HK-2 (cell line): Measurements from ENCODE around the gene LANCL2.

ENCODE experiments used
- DNase-seq: peaks from one replicate; pipeline ENCODE4 v3.0.0-alpha.2; 2018; ENCODE audit not compliant: unreplicated experiment

Gene LANCL2

DNA sequence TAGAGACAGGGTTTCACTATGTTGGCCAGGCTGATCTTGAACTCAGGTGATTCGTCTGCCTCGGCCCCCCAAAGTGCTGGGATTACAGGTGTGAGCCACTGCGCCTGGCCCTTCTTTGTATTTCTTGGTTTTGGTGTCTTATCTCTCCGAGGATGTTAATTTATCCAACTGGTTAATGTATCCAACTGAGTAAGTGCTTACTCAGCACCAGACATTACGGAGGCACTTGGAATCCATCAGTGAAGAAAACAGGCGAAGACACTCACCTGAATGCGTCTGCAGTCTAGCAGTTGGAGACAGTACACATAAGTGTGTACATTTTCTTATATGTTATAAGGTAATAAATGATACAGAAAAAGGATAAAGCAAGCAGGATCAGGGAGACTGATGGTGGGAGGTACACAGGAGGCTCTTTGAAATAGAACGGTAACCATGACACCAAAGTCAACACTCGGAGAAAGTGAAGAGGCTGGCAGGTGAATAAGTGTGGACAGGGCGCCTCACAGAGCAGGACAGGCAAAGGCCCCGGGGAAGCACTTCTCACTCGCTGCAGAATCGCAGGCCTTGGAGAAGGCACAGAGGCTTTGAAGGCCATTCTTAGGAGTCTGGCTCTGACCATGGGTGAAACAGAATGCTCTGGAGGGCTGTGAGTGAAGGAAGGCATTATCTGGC, 73.1 kb downstream of the LANCL2 start:
- DNase-seq: no peak

GRCh38 chr7:55438757-55439525, 73.8 kb downstream of the LANCL2 start:
- no peak for DNase-seq

- DNase-seq: no peak
Observed at GRCh38 chr7:55439627-55440026, 74.5 kb downstream of the LANCL2 start.

- no peak for DNase-seq
Observed at GRCh38 chr7:55440040-55440690, 75.0 kb downstream of the LANCL2 start.

DNA sequence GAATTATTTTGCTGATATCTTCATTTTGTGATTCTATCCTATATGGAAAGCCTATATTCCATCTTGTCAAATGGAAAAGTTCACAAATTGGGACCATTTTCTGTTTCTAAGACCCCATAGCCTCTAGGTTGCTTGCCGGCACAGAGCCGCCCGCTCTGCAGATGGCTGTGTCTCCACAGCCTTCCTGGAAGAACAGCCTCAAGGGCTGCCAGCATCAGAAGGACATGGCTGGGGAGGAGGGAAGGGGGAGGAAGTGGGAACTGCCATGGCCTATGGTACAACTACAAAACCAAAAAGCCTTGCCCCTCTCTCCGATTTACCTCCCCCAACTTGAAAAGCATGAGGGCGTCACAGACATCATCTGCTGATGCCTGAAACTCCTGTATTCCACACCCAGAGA, 75.9 kb downstream of the LANCL2 start:
- DNase-seq: no peak

DNA sequence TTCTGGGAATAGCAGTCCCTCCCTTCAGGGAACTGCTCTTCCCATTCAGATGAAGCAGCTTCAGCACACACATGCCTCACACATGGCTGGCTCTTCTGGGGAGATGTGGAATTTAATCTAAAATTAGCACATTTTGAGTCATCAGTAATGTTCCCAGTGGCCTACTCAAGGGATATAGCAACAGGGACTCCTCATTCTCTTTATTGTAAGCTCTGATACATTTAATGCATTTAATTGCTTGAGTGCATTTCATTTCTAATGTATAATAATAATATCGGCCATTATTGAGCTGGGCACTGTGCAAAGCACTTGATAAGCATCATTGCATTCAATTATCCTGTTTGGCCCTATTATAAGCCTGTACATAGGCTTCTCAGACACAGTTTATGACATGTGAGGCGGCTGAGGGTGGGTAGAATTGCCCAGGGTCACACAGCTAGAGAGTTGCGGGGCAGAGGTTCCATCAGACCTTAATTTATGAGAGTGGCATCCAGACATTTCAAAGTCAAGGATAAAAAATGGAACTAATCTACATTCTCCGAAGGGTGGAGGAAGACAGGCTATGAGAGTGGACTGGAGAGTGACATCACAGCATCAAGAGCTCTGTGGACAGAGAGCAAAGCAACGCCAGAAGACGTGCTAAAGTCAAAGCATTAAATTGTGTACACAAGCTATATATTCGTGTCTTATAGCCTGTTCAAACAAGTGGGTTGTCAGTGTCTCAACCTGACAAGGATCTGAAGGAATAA, 76.8 kb downstream of the LANCL2 start:
- DNase-seq: no peak

GRCh38 chr7:55444786-55445185, 79.6 kb downstream of the LANCL2 start:
- no peak for DNase-seq

DNA sequence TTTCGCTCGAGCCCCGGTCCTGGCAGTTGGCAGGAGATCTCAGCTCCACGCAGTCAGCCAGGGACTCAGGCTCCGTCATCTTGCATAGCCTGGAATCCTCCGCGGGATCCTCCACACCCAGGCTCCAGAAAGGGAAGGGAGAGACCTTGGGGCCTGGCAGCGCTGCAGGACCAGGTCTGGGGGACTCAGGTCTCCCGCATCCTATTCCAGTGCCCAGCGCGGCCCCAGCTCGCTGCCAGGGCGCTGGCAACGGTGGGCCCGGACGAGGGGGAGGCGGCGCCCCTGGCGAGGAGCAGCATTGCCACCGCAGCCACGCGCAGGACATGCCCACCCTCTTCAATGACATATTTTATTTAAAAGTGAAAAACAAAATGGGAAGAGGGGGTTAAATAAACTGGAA, 83.4 kb downstream of the LANCL2 start:
- DNase-seq: no peak

GRCh38 chr7:55449205-55449991, 84.3 kb downstream of the LANCL2 start:
- DNase-seq: no peak

GRCh38 chr7:55449992-55450535, 84.9 kb downstream of the LANCL2 start:
- no peak for DNase-seq

- DNase-seq: no peak
Observed at GRCh38 chr7:55452971-55453370, 87.8 kb downstream of the LANCL2 start.

- no peak for DNase-seq
Observed at GRCh38 chr7:55457801-55458200, 92.7 kb downstream of the LANCL2 start.

DNA sequence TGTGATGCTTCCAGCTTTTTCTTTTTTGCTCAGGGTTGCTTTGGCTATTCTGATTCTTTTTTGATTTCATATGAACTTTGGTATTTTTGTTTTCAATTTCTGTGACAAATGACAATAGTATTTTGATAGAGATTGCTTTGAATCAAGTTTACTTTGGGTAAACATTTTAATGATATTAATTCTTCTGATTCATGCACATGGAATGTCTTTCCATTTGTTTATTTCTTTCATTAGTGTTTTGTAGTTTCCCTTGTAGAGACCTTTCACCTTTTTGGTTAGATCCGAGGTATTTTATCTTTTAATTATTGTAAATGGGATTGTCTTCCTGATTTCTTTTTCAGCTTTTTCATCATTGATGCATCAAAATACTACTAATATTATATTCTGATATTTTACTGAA, 93.2 kb downstream of the LANCL2 start:
- DNase-seq: no peak

GRCh38 chr7:55463686-55464262, 98.6 kb downstream of the LANCL2 start:
- no peak for DNase-seq

DNA sequence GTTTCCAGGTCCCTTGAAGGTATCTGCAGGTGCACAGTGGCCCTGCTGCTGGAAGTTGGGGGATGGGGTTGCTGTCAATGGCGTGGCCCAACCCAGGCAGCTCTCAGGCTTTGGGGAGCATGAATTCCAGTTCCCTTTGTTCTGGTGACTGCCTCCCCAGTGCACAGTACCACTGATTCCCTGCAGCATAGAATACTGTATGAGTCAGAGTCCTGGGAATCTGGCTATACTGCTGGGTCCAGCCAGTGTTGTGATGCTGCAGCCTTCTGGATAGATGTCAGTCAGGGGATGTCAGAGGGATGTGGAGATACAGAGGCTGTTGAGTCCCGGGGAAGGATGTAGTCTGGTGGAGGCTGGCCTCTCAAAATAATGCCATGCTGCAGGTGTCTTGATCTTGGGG, 99.3 kb downstream of the LANCL2 start:
- DNase-seq: no peak

DNA sequence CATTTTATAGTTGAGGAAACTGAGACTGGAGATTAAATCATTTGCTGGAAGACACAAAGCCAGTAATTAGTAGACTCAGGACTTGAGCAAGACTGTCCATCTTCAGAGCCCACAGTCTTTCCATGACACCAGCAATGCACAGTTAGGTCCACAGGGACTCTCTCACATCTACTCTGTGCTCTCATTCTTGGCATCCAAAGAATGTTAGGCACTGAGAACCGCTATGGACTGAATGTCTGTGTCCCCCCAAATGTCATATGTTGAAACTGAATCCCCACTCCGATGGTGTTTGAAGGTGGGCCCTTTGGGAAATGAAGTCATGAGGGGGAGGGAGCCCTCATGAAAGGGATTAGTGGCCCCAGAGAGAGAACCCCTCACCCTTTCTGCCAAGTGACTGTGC, 100.6 kb downstream of the LANCL2 start:
- DNase-seq: no peak

- no peak for DNase-seq
Observed at GRCh38 chr7:55467047-55467593, 102.0 kb downstream of the LANCL2 start.

DNA sequence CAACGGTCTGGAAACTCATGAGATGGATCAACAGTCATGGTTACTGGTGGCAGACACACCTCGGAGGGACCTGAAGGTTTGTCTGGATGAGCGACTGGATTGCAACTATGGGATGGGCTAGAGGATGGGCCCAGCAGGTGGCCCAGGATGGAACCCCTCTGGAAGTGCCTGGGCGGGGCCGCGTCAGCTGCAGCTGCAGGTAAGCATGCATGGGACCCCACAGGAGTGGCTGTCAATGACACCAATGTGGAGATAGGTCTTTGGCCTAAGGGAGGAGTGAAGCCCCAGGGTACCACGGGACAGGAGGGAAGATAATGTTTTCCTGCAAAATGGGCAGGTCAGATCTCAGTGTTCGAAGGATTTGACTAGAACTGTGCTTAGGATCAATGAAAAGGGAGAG, 103.4 kb downstream of the LANCL2 start:
- DNase-seq: no peak

DNA sequence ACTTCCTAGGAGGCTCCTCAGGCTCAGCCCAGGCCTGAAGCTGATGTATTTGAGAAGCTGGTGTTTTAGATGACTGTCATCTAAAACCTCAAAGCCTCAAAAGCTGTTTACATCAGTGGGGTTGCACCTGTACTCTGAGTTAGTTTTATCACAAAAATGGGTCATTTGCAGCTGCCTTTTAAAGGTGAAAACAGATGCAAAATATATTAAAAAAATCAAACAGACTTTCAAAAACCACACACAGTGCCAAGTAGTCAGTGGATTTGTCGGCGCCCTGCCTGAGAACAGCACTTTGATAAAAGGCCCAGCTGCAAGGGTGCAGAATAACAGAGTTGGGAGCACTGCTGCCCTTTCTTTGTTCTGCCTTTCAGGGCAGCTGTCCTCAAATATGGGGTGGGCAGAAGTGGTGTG, 104.1 kb downstream of the LANCL2 start:
- DNase-seq: no peak

DNA sequence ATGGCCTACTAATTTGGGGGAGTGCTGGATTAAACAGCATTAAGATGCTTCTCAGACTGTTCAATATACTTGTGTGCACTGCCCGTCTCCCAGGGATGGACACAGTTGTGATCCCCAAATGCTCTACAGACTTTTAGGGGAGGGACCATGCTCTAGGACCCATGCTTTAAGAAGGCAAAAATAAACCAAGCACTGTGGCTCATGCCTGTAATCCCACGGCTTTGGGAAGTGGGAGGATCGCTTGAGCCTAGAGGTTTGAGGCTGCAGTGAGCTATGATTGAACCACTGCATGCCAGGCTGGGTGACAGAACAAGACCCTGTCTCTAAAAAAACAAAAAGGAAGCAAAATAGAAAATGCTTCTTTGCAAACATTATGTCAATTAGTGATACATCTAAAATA, 104.6 kb downstream of the LANCL2 start:
- DNase-seq: no peak

DNA sequence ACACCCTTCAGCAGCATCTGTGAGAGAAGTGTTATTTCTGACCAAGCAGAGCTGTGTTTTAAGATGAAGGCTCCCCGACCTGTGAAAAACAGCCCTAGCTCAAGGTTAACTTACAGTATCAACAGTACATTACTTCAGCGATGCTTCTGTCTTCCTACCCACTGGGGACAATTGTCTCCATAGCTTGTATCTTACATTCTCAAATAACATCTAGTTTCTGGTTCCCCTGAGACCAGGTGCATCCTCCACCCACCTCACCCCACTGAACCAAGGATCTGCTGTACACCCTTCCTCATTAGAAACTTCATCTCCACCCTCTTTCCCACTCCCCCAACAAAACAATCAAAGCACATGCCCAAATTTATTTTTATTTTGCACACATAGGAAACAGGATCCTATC, 105.1 kb downstream of the LANCL2 start:
- no peak for DNase-seq
